KOPT-K1 (cell line): ENCODE data around the gene CLEC4E.
"Not testable (repeated sequence)": the region's sequence is repeated elsewhere in the genome, so short reads cannot be mapped to it uniquely, and the experiment has no call there.

Source experiments
- H3K27ac ChIP-seq: fragments of 200-600 bp; sonication (generic); 2 replicates; pipeline ENCODE4 v1.5.1; 2016; ENCODE audit warnings: antibody characterized with exemption, mild to moderate bottlenecking, low read depth, low read length; ENCODE audit not compliant: poor library complexity, severe bottlenecking
- H3K36me3 ChIP-seq: fragments of 200-600 bp; sonication (generic); 2 replicates; pipeline ENCODE4 v1.5.1; 2017; ENCODE audit warnings: antibody characterized with exemption, mild to moderate bottlenecking, low read length, moderate library complexity; ENCODE audit not compliant: insufficient read depth
- H3K9me3 ChIP-seq: fragments of 200-600 bp; sonication (generic); 2 replicates; pipeline ENCODE4 v1.5.1; 2017; ENCODE audit warnings: antibody characterized with exemption, low read length, mild to moderate bottlenecking; ENCODE audit not compliant: insufficient read depth, poor library complexity, severe bottlenecking

The CLEC4E gene

DNA sequence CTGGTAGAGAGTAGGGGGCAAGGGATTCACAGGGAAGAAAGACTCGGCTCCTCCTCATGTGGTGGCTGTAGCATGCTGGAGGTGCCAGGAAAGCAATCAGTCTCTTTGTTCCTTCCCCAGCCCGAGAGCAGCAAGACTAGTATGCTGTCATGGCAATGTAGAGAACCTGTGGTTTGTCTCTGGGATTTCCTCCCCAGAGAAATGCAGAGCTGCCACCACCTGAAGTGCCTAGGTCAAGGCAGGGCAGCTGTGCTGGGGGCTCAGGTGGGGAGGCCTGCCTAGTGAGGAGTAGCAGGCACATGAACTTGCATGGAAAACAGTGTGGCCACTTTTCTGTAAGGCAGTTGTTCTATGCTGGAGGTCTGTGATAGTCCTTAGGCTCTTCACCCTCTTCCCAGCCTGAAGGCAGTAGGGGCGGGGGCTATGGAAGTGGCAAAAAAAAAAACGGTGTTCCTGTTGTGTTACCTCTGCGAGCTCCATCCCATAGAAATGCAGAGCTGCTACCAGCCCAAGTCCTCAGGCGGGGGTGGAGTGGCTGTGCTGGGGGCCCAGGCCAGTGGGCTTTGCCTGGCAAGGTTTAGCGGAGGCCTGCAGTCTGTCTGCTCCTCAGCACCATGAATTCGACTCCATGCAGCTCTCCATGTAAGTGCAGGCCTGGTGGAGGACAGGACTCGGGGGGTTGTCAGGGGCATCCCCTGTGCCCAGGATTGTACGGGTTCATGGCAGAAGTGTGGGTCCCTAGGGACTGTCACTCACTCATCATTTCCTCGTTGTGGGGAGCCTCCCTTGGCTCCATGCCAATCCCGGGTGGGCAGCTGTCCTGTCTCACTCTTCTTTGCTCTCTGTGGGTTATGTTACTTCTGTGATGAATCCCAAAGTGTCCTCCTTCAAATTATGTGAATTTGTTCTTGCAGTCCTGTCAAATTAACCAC is 31.5 kb downstream of the CLEC4E start:
- H3K27ac ChIP-seq, result no peak overlapping the region
- H3K36me3 ChIP-seq, result no peaks in the 10 kb centered on the region

DNA sequence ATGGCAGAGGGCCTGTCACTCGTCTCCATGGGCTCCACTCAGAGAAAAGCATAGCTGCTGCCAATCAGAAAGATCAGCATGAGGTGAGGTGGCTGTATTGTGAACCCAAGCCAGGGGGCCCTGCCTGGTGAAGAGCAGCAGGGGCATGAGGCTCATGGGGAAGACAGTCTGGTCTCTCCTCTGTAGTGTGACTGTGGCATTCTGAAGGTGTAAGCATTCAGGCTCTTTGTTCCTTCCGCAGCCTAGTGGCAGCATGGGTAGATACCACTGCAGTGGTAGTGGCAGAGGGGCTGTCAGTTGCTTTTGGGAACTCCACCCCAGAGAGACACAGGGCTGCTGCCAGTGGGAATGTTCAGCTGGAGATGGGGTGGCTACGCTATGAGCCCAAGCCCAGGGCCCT is 32.5 kb downstream of the CLEC4E start:
- no peaks in the 10 kb centered on the region for H3K9me3 ChIP-seq
- H3K36me3 ChIP-seq, result no peaks in the 10 kb centered on the region
- no peak overlapping the region for H3K27ac ChIP-seq

More for the DNA sequence above, 31.5 kb downstream of the CLEC4E start:
- no peaks in the 10 kb centered on the region for H3K9me3 ChIP-seq

DNA sequence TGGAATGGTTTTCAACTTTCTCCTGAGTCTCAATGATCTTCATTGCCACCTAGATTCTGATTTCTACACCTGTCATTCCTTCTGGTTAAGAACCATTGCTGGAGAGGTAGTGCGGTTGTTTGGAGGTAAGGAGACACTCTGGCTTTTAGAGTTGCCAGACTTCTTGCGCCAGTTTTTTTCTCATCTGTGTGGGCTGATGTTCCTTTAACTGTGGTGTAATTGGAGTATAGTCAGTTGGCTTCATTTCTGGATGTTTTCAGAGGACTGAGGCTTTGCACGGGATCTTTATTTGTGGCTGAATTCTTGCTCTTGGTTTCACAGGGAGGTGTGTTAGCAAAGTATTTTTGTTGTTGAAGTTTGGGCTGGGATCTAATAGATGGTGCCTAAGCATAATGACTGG is 33.1 kb downstream of the CLEC4E start:
- H3K36me3 ChIP-seq, result no peaks in the 10 kb centered on the region
- no peaks in the 10 kb centered on the region for H3K9me3 ChIP-seq
- H3K27ac ChIP-seq, result no peak overlapping the region

- no peaks in the 10 kb centered on the region for H3K36me3 ChIP-seq
- H3K27ac ChIP-seq, result no peak overlapping the region
- no peaks in the 10 kb centered on the region for H3K9me3 ChIP-seq
Observed at GRCh38 chr12:8504351-8504750, 36.4 kb downstream of the CLEC4E start.

- Histone ChIP-seq H3K27ac (no peak overlapping the region), H3K9me3 (no peaks in the 10 kb centered on the region), H3K36me3 (no peaks in the 10 kb centered on the region)
Observed at GRCh38 chr12:8501720-8502119, 39.0 kb downstream of the CLEC4E start.

GRCh38 chr12:8499616-8500015 is 41.1 kb downstream of the CLEC4E start:
- Histone ChIP-seq H3K9me3 (no peaks in the 10 kb centered on the region), H3K27ac (no peak overlapping the region), H3K36me3 (no peaks in the 10 kb centered on the region)

DNA sequence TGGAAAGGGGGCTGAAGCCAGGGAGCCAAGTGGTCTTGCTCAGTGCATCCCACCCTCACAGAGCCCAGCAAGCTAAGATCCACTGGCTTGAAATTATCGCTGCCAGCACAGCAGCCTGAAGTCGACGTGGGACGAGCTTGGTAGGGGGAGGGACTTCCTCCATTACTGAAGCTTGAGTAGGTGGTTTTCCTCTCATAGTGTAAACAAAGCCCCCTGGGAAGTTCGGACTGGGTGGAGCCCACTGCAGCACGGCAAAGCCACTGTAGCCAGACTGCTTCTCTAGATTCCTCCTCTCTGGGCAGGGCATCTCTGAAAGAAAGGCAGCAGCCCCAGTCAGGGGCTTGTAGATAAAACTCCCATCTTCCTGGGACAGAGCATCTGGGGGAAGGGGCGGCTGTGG is 44.6 kb downstream of the CLEC4E start:
- not testable (repeated sequence) for H3K36me3 ChIP-seq, H3K27ac ChIP-seq, H3K9me3 ChIP-seq

GRCh38 chr12:8495671-8496070 is 45.0 kb downstream of the CLEC4E start:
- not testable (repeated sequence) for H3K27ac ChIP-seq, H3K36me3 ChIP-seq, H3K9me3 ChIP-seq

- H3K27ac ChIP-seq, result no peak overlapping the region
Observed at GRCh38 chr12:8493084-8493483, 47.6 kb downstream of the CLEC4E start.

GRCh38 chr12:8491646-8492530 is 48.8 kb downstream of the CLEC4E start:
- H3K9me3 ChIP-seq, result peaks cover 8% of the 10 kb centered on the region
- no peak overlapping the region for H3K27ac ChIP-seq
- no peaks in the 10 kb centered on the region for H3K36me3 ChIP-seq

More at GRCh38 chr12:8493084-8493483, 47.6 kb downstream of the CLEC4E start:
- Histone ChIP-seq H3K9me3 (peaks cover 1% of the 10 kb centered on the region), H3K36me3 (no peaks in the 10 kb centered on the region)
